Activated gamma-delta T cell (primary cell): Measurements from ENCODE around the gene RUNDC3A.
"Not testable (repeated sequence)": the region's sequence is repeated elsewhere in the genome, so short reads cannot be mapped to it uniquely, and the experiment has no call there.

Experiments used
- DNase-seq: peaks from one replicate; lab custom pipeline; 2025; lab: John Stamatoyannopoulos, UW

RUNDC3A gene

DNA sequence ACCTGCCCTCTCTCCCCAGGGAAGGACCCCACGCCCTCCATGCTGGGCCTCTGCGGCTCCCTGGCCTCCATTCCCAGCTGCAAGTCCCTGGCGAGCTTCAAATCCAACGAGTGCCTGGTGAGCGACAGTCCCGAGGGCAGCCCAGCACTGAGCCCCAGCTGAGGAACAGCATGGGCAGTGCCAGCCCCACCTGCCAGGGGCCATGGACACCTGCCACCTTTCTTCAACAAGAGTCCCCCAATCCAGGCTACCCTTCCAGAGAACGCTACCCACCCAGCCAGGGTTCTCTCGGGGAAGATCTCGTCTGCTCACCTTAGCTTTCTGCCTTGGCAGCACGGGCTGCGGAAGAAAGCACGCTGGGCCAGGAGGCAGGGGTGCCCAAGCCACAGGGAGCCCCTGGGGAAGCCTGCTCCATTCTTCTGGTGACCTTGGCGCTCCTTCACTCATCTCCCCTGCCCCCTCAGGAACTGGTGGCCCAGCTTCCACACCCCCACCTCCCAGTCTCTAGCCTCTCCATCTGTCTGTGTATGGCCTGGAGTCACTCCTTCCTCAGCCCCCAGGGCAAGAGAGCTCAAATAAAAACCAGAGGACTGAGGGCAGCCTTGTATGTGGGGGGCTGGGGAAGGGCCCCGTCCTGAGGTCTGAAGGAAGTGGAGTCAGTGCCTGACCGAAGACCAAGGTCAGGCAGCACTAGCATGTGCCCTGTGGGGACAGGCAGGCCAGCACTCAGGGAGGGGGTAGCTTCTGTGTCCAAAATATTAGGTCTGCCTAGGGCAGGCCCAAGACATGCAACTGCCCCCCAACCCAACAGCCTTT is 9.9 kb downstream of the RUNDC3A start:
- DNase-seq, result no peak

DNA sequence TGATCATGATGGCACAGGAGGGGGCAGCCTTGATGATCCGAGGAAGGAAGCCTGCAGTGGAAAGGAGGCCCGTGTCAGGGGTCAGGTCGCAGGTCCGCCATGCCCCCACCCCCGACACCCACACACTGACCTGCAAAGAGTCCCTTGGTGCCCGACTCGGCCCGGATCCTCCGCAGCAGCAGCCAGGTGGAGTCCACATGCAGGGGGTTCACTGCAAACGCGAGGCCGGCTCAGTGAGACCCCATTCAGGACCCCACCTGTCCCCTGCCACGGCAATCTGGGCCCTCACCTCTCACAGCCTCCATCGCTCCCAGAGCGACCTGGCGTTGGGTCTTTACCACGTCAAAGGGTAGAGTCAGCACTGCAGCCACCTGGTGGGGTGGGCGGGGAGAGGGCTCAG is 11.7 kb downstream of the RUNDC3A start:
- DNase-seq, result no peak

DNA sequence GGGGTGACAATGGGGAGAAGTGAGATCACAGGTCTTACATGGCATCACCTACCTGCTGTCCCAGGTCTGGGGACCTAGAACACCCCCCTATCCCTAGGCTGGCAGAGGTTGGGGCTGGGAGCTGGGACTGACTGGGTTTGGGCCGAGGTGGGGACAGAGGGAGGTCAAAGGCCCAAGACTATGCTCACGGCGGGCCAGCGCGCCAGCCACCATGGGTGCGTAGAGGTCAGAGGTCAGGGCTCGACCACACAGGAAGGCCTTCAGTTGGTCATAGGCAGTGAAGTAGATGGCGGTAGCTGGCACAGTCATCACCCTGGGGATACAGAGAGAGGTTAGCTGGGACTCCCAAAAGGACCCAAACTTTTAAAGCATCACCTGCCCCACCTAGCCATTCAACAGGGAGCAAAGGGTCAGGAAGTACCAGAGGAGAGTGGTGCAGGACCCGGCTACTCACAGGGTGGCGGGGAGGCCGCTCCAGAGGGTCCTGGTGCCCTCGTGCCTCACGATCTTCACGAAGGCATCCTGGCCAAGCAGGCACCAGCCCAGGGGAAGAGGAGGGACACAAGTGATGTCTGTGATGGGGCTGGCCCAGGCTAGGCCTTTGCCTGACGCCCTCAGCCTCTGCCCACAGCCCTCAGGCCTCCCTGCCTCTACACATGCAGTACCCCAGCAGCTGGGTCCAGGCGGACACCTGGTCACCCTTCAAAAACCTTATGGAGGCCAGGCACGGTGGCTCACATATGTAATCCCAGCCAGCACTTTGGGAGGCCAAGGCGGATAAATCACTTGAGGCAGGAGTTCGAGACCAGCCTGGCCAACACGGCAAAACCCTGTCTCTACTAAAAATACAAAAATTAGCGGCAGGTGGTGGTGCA is 13.1 kb downstream of the RUNDC3A start:
- no peak for DNase-seq

DNA sequence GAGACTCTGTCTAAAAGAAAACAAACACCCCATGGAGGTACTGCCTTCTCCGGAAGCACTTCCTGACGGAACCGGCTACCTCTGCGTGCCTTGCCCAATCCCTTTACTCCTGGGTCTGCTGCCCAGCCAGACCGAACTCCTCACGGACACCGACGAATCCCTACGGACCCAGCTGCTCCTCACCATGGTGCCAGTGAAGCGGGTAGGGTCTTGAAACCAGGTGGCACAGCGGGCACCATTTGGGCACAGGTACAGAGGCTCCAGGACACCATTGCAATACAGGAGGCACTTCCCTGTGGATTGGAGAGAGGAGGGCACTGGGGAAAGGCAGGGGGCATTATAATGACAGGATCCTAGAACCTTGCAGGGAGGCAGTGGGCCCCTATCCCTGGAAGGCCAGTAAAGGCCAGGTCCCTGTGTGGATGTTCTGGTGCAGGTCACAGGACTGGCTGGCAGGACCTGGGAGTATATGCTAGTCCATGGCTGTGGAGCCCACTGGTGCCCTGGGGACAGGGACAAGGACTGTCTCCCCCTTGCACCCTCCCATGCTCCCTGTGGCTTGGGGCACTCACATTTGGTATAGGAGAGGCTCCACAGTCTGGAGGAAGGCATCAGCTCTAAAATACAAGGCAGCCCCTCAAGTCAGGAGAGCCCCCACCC is 14.0 kb downstream of the RUNDC3A start:
- DNase-seq, result no peak

DNA sequence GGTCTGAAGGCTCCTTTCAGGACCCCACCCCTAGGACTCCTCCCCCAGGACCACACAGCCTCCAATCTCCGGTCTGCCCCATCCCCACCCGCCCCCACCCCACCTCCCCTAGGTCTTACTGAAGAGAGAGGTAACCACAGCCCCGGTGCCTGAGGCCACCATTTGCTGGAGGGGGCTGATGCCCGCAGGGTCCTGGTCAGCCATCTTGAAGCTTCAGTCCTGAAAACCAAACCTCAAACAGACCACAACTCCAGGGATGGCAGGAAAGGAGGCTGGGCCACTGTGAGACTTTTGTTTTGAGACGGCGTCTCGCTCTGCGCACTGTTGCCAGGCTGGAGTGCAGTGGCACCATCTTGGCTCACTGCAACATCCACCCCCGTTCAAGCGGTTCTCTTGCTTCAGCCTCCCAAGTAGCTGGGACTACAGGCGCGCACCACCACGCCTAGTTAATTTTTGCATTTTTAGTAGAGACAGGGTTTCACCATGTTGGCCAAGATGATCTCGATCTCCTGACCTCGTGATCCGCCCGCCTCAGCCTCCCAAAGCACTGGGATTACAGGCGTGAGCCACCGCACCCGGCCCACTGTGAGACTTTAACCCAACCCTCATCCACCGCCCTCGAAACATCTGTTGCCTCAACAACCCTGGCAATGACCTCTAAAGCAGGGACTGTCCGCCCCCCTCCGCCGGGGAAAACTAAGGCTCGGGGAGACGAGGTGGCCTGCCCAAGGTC is 15.1 kb downstream of the RUNDC3A start:
- DNase-seq, result no peak

DNA sequence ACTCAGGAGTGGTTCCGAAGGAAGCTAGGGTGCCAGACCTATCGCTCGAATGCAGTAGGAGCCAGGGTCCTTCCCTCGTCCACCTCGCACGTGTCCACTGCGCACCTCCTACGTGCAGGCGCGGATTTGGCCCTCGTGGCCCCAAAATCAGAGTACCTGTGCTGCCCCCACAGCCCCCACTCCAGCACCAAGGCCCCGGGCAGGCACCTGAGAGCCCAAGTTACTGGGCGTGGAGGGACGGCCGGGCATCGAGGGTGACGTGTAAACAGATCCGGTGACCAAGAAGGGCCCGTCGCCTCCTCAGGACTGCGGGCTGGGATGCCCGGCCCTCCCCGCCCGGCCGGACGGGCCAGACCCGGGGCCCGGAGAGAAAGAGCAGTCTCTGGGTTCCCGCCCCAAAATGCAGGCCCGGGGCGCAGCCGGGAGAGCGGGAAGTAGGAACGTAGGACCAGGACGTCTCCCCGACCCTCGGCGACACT is 15.7 kb downstream of the RUNDC3A start:
- no peak for DNase-seq

DNA sequence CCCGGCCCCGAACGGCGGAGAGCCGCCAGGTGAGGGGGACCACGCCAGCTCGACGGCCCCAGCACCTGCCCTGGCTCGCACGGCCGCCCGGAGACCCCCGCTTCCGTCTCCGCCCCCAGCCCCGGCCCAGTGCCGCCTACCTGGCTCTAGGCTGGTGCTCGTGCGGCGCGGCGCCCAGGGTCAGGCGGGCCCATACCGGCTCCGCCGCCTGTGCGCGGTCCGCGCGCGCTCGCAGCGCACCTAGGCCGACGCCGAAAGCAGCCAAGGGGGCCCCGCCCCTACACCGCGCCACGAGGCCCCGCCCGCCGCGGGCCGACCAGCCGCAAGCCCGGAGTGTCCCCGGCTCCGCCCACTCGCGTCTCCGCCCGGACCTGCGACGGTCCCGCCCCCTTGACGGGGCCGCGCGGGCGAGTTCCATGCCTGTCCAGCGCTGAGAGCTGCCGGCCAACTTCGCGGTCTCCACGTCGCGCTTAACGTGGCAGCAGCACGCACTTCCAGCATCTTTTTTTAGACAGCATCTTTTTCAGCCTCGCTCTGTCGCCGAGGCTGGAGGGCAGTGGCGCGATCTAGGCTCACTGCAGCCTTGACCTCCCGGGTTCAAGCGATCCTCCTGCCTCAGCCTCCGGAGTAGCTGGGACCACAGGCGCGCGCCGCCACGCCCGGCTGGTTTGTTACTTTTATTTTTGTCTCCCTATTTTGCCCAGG is 16.3 kb downstream of the RUNDC3A start, which contains the start of gene SLC25A39:
Gene SLC25A39 (minus strand): TSS at position 253 of the 705 bp plus-strand sequence. CDS start 1,261 bp downstream, outside the sequence.
- peak; percentile 94 for DNase-seq

DNA sequence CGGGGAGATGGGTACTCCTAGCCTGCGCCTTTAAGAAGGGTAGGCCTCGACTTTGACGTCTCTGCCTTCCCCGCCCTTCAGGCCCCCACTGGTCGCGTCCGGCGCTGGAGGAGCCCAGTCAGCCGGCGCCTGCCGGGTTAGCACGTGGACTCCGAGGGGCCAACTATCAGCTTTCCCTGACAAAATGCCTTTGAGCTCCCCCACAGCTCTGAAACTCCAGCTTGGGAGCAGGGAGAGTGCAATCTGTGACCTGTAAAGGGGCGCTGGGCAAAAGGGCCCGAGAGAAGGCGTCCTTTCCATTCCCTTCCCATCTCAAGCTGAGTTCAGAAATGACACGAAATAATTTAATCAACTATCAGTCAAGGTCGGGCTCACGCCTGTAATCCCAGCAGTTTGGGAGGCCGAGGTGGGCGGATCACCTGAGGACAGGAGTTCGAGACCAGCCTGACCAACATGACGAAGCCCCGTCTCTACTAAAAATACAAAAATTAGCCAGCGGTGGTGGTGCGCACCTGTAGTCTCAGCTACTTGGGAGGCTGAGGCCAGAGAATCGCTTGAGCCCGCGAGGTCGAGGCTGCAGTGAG is 18.6 kb downstream of the RUNDC3A start:
- peak; percentile 85 for DNase-seq

DNA sequence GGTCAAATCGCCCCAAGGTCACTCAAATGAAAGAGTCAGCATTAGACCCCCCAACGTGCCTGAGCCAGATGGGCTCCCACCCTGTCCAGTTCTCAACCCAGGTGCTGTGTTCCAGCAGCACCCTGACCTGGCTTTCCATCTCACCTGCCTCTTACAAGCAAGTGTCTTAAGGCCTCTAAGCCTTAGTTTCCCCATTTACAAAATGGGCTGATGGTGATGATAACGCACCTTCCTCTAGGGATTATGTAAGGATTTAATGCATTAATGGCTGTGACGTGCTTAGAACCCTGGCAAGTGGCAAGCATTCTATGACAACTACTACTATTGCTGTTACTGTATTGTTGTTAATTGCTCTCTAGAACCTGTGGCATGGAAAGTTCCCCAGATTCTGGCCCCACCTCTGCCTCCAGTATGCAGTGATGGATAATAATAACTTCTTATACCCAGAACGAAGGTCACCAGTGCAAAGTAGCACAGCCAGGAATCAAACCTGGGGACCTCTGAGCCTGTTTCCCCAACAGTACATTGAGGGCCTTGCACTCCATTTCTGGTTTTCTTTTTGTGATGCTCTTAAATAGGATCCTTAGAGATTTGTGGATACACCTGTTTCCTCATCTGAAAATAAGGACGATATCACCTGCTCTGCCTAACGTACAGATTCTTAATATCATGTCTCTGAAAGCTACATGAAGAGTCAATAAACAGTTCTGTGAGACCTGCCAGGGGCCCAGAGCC is 19.5 kb downstream of the RUNDC3A start:
- no peak for DNase-seq

DNA sequence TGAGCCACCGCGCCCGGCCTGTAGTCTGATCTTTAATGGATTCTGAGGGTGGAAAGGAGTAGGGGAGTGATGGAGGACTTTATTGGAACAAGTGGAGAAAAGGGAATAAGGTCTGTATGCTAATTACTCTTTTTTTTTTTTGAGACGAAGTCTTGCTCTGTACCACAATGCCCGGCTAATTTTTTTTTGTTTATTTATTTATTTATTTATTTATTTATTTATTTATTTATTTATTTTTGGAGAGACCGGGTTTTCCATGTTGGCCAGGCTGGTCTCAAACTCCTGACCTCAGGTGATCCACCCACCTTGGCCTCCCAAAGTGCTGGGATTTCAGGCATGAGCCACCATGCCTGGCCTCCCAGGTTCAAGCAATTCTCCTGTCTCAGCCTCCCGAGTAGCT is 21.1 kb downstream of the RUNDC3A start:
- DNase-seq, result not testable (repeated sequence)

DNA sequence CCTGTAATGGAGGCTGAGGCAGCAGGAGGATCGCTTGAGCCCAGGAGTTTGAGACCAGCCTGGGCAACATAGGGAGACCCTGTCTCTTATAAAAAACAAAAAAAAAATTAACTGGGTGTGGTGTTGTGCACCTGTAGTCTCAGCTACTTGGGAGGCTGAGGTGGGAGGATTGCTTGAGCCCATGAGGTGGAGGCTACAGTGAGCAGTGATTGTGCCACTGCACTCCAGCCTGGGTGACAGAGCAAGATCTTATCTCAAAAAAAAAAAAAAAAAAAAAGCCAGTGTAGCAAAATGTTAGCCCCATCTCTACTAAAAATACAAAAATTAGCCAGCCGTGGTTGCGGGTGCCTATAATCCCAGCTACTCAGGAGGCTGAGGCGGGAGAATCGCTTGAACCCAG is 21.9 kb downstream of the RUNDC3A start:
- DNase-seq, result not testable (repeated sequence)

DNA sequence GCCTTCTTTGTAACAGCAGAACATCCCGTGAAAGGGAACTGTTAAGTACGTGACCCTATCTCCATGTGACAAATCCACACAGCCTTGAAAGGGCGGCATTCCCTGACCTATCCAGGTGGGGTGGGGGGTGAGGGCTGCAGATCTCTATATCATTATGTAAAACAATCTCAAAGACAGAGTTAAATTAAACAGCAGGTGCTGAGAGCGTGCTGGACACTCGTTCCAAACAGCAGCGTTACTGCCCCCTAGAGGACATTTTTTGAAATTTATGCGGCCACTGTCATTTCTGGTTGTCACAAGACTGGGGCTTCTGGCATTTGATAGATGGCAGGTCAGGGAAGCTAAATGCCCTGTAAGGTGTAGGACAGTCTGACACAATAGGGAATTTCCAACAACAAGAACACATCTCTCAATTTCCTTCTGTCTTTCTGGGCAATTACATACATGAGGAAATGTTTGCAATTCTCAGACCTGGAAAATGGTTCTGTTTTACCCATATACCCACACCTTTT is 22.9 kb downstream of the RUNDC3A start:
- DNase-seq, result no peak

DNA sequence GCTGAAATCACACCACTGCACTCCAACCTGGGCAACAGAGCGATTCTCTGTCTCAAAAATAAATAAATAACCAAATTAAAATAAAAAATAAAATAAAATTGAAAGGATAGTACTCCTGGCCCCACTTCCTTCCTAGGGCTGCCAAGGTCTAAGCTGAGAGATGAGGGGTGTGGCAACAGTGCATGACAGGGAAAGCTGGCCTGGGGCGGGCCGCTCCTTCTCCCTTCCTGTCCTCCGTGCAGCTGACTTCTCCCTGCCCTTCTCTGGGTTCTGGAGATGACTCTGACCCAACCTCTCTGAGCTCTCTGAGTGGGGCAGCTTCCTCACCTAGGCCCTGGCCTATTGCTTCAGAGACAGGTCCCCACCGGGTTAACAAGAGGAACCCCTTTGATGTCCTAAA is 25.0 kb downstream of the RUNDC3A start:
- DNase-seq, result no peak

DNA sequence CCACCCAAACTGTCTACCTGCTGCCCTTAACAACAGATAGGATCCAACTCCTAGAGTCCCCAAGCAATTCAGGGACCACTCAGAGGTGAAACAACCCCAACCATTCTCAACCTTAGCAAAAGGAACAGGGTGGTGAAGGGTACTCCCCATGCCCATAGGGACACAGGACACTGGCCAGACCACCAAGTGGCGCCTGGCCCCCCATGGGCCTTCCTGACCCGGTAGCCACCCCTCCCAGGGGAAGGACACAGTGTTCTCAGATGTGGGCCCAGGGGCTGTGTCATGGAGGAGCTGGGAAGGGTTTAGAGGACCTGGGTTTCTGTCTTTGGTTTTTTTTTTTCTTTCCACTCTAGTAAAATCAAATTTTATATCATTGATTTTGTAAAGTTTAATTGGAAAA is 25.9 kb downstream of the RUNDC3A start:
- no peak for DNase-seq

DNA sequence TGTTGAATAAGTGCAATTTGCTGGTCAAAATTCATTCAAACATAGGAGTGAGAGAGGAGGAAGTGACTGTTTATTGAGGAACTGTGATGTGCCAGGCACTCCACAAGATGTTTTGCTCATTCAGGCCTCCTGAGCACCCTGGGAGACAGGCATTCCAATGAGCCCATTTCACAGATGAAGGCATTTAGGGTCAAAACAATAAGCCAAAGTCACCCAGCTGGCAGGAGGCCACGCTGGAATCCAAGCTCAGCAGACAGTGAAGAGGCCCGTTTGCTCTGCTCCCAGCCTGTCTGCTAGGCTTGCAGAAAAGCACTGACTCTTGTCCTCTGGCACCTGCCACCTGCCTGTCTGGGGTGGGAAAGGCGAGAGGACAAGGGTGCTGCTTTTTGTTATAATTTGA is 26.3 kb downstream of the RUNDC3A start:
- DNase-seq, result no peak

DNA sequence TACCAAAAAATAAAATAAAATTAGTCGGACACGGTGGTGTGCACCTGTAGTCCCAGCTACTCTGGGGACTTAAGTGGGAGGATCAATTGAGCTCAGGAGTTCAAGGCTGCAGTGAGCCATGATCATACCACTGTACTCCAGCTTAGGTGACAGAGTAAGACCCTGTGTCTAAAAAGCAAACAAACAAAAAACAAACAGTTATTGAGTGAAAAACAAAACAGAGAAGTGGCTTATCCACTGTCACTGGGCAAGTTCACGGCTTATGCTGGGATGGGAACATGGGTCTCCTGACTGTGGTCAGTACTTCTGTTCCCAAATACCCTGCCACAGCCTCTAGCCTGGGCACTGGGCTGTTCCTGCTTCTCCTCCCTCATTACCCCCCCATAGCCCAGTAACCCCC is 27.2 kb downstream of the RUNDC3A start:
- no peak for DNase-seq

DNA sequence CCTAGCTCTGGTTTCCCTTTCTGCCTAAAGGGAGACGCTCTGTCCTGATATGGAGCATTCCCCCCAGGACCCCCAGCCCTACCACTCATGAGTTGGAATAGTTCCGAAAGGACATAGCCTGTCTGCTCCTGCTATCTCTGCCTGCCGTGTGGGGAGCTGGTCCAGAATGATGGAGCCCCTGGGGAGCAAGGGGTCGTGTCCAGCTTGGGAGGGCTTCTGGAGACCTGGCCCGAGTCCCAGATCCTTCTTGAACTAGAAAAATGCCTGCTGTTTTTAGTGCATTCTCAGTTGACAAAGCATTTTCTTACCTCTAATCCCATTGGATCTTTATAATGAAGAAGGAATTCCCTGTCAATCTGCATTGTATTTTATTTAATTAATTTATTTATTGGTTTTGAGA is 27.6 kb downstream of the RUNDC3A start:
- DNase-seq, result no peak

DNA sequence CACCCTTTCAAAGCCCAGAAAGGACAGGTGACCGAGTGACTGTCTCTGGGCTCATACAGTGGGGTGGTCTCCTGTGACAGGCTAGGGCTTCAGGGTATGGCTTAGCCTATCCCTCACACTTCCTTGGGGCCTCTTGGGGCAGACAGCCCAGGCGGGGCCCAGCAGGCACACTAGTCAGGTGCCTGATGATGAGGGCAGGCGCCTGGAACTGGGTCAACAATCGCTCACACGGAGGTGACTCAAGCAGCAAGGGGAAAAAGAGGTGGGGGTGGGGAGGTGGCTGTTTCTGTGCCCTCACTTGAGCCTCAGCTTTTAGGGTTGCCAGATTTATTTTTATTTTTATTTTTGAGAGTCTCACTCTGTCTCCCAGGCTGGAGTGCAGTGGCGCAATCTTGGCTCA is 30.3 kb downstream of the RUNDC3A start:
- DNase-seq, result no peak

DNA sequence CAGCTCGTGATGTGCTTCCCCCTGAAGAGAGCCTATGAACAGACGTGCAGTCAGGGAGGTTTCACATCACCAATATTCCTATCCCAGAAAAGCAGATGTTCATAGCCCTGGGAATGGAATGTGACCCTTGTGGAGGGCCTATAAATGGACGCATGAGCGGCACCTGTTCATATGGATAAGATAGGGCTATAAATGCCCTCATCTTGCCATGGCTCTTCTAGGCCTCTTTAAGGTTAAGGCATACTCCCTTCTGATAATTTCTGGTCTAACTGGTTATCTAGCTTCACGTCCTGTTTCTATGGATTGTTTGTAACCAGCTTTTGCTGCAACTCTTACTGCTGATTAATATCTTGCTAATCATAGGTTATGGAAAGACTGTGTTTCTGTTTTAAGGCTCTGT is 32.2 kb downstream of the RUNDC3A start:
- not testable (repeated sequence) for DNase-seq
